A549 (cell line): ENCODE measurements around the gene HCRTR1. TPM values are rescaled to one million over a fixed set of nuclear protein-coding genes. Genes with fewer than 3 reads are reported as not detected.

Source experiments
- ATAC-seq, 2 experiments: fragments of 200-7000 bp in 1 of 2; fragments of >200 bp in 1 of 2; cut with Nextera tagmentation in 1 of 2; cut with Tn5 transposase in 1 of 2; 3 replicates each; pipeline versions ENCODE4 v1.8.0 to v1.9.1; 2018 to 2020; ENCODE audit warnings: mild to moderate bottlenecking in 1 of 2, moderate library complexity in 1 of 2
- CTCF ChIA-PET: fragments of 300-600 bp; sonication (Branson Sonifier 250); formaldehyde crosslinking; extraction: SDS; loops from one replicate; lab custom pipeline; 2021; ENCODE audit warnings: antibody characterized with exemption, inconsistent platforms; lab: Yijun Ruan, JAX
- POLR2A ChIA-PET: fragments of 350-600 bp; formaldehyde crosslinking; extraction: SDS; loops from one replicate; lab custom pipeline; 2021; ENCODE audit warnings: antibody characterized with exemption, inconsistent platforms; lab: Yijun Ruan, JAX
- DNase-seq, 2 experiments: peaks; one replicate each; pipeline versions ENCODE4 v3.0.0 to v3.0.0-alpha.2; 2011 to 2016; ENCODE audit warnings: low read depth in 1 of 2, low spot score in 1 of 2
- FAIRE-seq: peaks from 2 replicates; lab custom pipeline; 2011; peaks lifted over from hg19 to GRCh38; lab: Jason Lieb, UNC
- H3K27ac ChIP-seq, 2 experiments: fragments of >200 bp; sonication (Bioruptor Twin); formaldehyde crosslinking; 3 replicates each; pipeline ENCODE4 v1.5.1; 2016 to 2017
- H3K4me1 ChIP-seq: fragments of >200 bp; sonication (Bioruptor Twin); formaldehyde crosslinking; 3 replicates; pipeline ENCODE4 v1.6.1; 2016
- H3K4me2 ChIP-seq: fragments of >200 bp; sonication (Bioruptor Twin); formaldehyde crosslinking; 3 replicates; pipeline ENCODE4 v1.6.1; 2016
- H3K4me3 ChIP-seq: fragments of >200 bp; sonication (Bioruptor Twin); formaldehyde crosslinking; 3 replicates; pipeline ENCODE4 v1.5.1; 2016
- H3K9me3 ChIP-seq: fragments of >200 bp; sonication (Bioruptor Twin); formaldehyde crosslinking; 3 replicates; pipeline ENCODE4 v1.6.1; 2016
- BHLHE40 ChIP-seq: IDR thresholded peaks from 2 replicates; pipeline ENCODE4 v1.6.1; 2012; ENCODE audit warnings: low read depth, low read length, inconsistent platforms
- CBX2 ChIP-seq: fragments of 200-600 bp; sonication (generic); IDR thresholded peaks from 2 replicates; pipeline ENCODE4 v1.6.1; 2016; ENCODE audit warnings: low read depth, mild to moderate bottlenecking, borderline replicate concordance
- CBX8 ChIP-seq: fragments of 200-600 bp; sonication (generic); IDR thresholded peaks from 2 replicates; pipeline ENCODE4 v1.6.1; 2016
- CEBPB ChIP-seq, 2 experiments: fragments of >200 bp in 1 of 2; sonication (Bioruptor Twin) in 1 of 2; formaldehyde crosslinking in 1 of 2; IDR thresholded peaks; 2 replicates each; pipeline ENCODE4 v1.6.1; 2012 to 2016
- CHD2 ChIP-seq: fragments of 150-350 bp; IDR thresholded peaks from 2 replicates; pipeline ENCODE4 v1.6.1; 2014; ENCODE audit warnings: low read length; ENCODE audit not compliant: partially characterized antibody
- CHD4 ChIP-seq: fragments of 200-600 bp; sonication (generic); IDR thresholded peaks from 2 replicates; pipeline ENCODE4 v1.6.1; 2016; ENCODE audit warnings: antibody characterized with exemption, mild to moderate bottlenecking, borderline replicate concordance
- E2F6 ChIP-seq: IDR thresholded peaks from 2 replicates; pipeline ENCODE4 v1.6.1; 2012; ENCODE audit warnings: low read depth, borderline replicate concordance
- EHMT2 ChIP-seq: fragments of 200-600 bp; sonication (generic); IDR thresholded peaks from 2 replicates; pipeline ENCODE4 v1.6.1; 2016; ENCODE audit warnings: antibody characterized with exemption, low read depth, mild to moderate bottlenecking, moderate library complexity
- EP300 ChIP-seq, 2 experiments: fragments of >200 bp; sonication (Bioruptor Twin); formaldehyde crosslinking; IDR thresholded peaks; 2 replicates in 1 of 2; 3 replicates in 1 of 2; pipeline ENCODE4 v1.6.1; 2016 to 2017
- FOSB ChIP-seq: fragments of 250-450 bp; sonication (Bioruptor Pico); IDR thresholded peaks from 2 replicates; pipeline ENCODE4 v1.5.0; 2020; ENCODE audit warnings: mild to moderate bottlenecking, moderate library complexity
- GATA3 ChIP-seq: IDR thresholded peaks from 2 replicates; pipeline ENCODE4 v1.6.1; 2012; ENCODE audit warnings: borderline replicate concordance
- HOXA7 ChIP-seq: fragments of 250-450 bp; sonication (Bioruptor Pico); IDR thresholded peaks from 2 replicates; pipeline ENCODE4 v1.5.0; 2020; ENCODE audit warnings: mild to moderate bottlenecking, moderate library complexity
- HOXB13 ChIP-seq: fragments of 250-450 bp; sonication (Bioruptor Pico); IDR thresholded peaks from 2 replicates; pipeline ENCODE4 v1.5.0; 2020; ENCODE audit warnings: low read depth, mild to moderate bottlenecking, moderate library complexity
- JUNB ChIP-seq: fragments of >200 bp; sonication (Bioruptor Twin); formaldehyde crosslinking; IDR thresholded peaks from 2 replicates; pipeline ENCODE4 v1.6.1; 2016
- KDM1A ChIP-seq: fragments of 200-600 bp; sonication (generic); IDR thresholded peaks from 2 replicates; pipeline ENCODE4 v1.6.1; 2016; ENCODE audit warnings: low read depth, mild to moderate bottlenecking
- KDM5A ChIP-seq: fragments of 200-600 bp; sonication (generic); IDR thresholded peaks from 2 replicates; pipeline ENCODE4 v1.6.1; 2016; ENCODE audit warnings: antibody characterized with exemption, mild to moderate bottlenecking
- MAFK ChIP-seq: fragments of 450-650 bp; IDR thresholded peaks from 2 replicates; pipeline ENCODE4 v1.6.1; 2014; ENCODE audit not compliant: partially characterized antibody
- MAX ChIP-seq: IDR thresholded peaks from 2 replicates; pipeline ENCODE4 v1.6.1; 2012
- MAZ ChIP-seq: fragments of 150-350 bp; IDR thresholded peaks from 2 replicates; pipeline ENCODE4 v1.6.1; 2014; ENCODE audit warnings: antibody characterized with exemption, low read depth, low read length, borderline replicate concordance
- MYC ChIP-seq: IDR thresholded peaks from 2 replicates; pipeline ENCODE4 v1.6.1; 2012; ENCODE audit warnings: mild to moderate bottlenecking, inconsistent platforms, low read length, improper control_type of control experiment, borderline replicate concordance
- NFE2L2 ChIP-seq: fragments of 150-350 bp; conservative IDR thresholded peaks from 2 replicates; pipeline ENCODE4 v1.6.1; 2014; ENCODE audit warnings: low read length
- NPAS2 ChIP-seq: fragments of 250-450 bp; sonication (Bioruptor Pico); IDR thresholded peaks from 2 replicates; pipeline ENCODE4 v1.8.0; 2022; ENCODE audit warnings: mild to moderate bottlenecking, moderate library complexity, borderline replicate concordance
- NR3C1 ChIP-seq: fragments of >200 bp; sonication (Bioruptor Twin); formaldehyde crosslinking; IDR thresholded peaks from 3 replicates; pipeline ENCODE4 v1.6.1; 2017
- PHF8 ChIP-seq: fragments of 200-600 bp; sonication (generic); IDR thresholded peaks from 2 replicates; pipeline ENCODE4 v1.6.1; 2016; ENCODE audit warnings: low read depth, mild to moderate bottlenecking, antibody characterized with exemption, moderate library complexity, borderline replicate concordance
- POLR2A ChIP-seq: IDR thresholded peaks from 2 replicates; pipeline ENCODE4 v1.6.1; 2012; ENCODE audit warnings: mild to moderate bottlenecking, low read length
- RAD21 ChIP-seq, 2 experiments: fragments of >200 bp in 1 of 2; sonication (Bioruptor Twin) in 1 of 2; formaldehyde crosslinking in 1 of 2; IDR thresholded peaks in 1 of 2; conservative IDR thresholded peaks in 1 of 2; 2 replicates in 1 of 2; 3 replicates in 1 of 2; pipeline ENCODE4 v1.6.1; 2012 to 2018; ENCODE audit warnings: inconsistent platforms in 1 of 2
- RARB ChIP-seq: fragments of 250-450 bp; sonication (Bioruptor Pico); IDR thresholded peaks from 2 replicates; pipeline ENCODE4 v1.8.0; 2021; ENCODE audit warnings: mild to moderate bottlenecking, moderate library complexity
- RCOR1 ChIP-seq: fragments of 150-350 bp; IDR thresholded peaks from 2 replicates; pipeline ENCODE4 v1.6.1; 2014; ENCODE audit warnings: antibody characterized with exemption, low read length, low read depth
- ZSCAN20 ChIP-seq: fragments of 250-450 bp; sonication (Bioruptor Pico); IDR thresholded peaks from 2 replicates; pipeline ENCODE4 v1.8.0; 2022; ENCODE audit warnings: mild to moderate bottlenecking, moderate library complexity
- WGBS: methylation state at CpG from one replicate; pipeline ENCODE4 v1.1.6; 2017; ENCODE audit errors: missing lambda C conversion rate; 5-methylcytosine and 5-hydroxymethylcytosine counted together
- polyA plus RNA-seq, 4 experiments: library from polyadenylated mRNA; depleted of rRNA in 3 of 4; stranded (reverse); fragments of >200 nt; fragmentation: RNase III in 1 of 4; extraction: RNeasy Plus Mini Kit Qiagen cat#74134 plus additional on column Dnase treatment in 1 of 4; gene quantifications; 2 replicates in 3 of 4; 3 replicates in 1 of 4; pipeline ENCODE4 v1.2.3, GENCODE V29; 2011 to 2017
- TF ChIP-seq, protein P1 (sequence below): IDR thresholded peaks from 2 replicates; pipeline ENCODE4 v1.6.1; 2012
- TF ChIP-seq, protein P2 (sequence below): fragments of 250-450 bp; sonication (Bioruptor Pico); IDR thresholded peaks from 2 replicates; pipeline ENCODE4 v1.5.0; 2020; ENCODE audit warnings: low read depth, mild to moderate bottlenecking, moderate library complexity

The HCRTR1 gene
- polyA plus RNA-seq, 2 of the 4 experiments (the other 2 are of a cell fraction): not detected

GRCh38 chr1:31637915-31638673, 20.6 kb downstream of the HCRTR1 start:
- no peak overlapping the region for H3K27ac ChIP-seq
- ATAC-seq (no peak), FAIRE-seq (no peak), DNase-seq (no peak)
- POLR2A ChIA-PET: no interaction called here
- no peak overlapping the region for H3K4me2 ChIP-seq
- CTCF ChIA-PET: interaction anchor here (0.6 to 1.4 kb wide), 5 partner anchors 10 to 77 kb away, joined by 3 to 6 read pairs (median 4); no protein-coding TSS in a partner anchor
- H3K4me3 ChIP-seq: no peak overlapping the region
- H3K9me3 ChIP-seq: no peaks in the 10 kb centered on the region
- WGBS: 77% methylated on average over 5 of the region's 5 CpGs
- TF ChIP-seq MAX (no peak), HOXB13 (CRISPR knock-in tag) (no peak), POLR2A (no peak), NR3C1 (no peak), NPAS2 (no peak), MAFK (no peak), RARB (CRISPR knock-in tag) (no peak), CHD4 (no peak), MAZ (no peak), KDM5A (no peak), BHLHE40 (no peak), JUNB (no peak), GATA3 (no peak), EP300 (IDR thresholded peaks at IDR 0.05) (no peak), PHF8 (no peak), NFE2L2 (no peak), CEBPB (IDR thresholded peaks at IDR 0.05) (no peak), EHMT2 (no peak), FOSB (CRISPR knock-in tag) (no peak)
- TF ChIP-seq, protein P1, sequence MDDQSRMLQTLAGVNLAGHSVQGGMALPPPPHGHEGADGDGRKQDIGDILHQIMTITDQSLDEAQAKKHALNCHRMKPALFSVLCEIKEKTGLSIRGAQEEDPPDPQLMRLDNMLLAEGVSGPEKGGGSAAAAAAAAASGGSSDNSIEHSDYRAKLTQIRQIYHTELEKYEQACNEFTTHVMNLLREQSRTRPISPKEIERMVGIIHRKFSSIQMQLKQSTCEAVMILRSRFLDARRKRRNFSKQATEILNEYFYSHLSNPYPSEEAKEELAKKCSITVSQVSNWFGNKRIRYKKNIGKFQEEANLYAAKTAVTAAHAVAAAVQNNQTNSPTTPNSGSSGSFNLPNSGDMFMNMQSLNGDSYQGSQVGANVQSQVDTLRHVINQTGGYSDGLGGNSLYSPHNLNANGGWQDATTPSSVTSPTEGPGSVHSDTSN: no peak
- H3K4me1 ChIP-seq: peaks cover 13% of the 10 kb centered on the region

DNA sequence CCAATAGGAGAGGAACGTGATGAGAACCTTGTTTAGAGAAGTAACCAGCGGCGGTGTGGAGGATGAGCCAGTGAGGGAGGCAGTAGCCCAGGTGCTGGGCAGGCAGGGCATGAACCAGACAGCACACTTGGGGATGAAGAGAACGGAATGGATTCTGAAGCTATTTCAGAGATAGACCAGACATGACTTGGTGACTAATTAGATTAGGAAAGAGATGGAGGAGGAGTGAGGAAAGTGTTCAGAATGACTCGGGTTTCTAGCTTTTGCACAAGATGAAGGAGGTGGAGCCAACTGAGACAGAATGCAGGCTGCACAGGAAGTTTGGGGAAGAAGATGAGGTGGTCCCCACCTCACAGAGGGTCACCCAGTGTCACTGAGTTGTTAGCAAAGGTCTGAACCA, 22.1 kb downstream of the HCRTR1 start:
- 60% methylated on average over 5 of the region's 5 CpGs for WGBS
- no peak for ATAC-seq
- ChIA-PET POLR2A (interaction anchor here (0.6 kb wide), 1 partner anchor 366 kb away, joined by 3 read pairs; no protein-coding TSS in a partner anchor), CTCF (interaction anchor here (0.6 kb wide), 1 partner anchor 21 kb away, joined by 3 read pairs; no protein-coding TSS in a partner anchor)
- TF ChIP-seq CHD2: no peak
- no peak for TF ChIP-seq KDM1A
- no peak for TF ChIP-seq CBX2
- no peak for TF ChIP-seq NFE2L2
- TF ChIP-seq, protein P2, sequence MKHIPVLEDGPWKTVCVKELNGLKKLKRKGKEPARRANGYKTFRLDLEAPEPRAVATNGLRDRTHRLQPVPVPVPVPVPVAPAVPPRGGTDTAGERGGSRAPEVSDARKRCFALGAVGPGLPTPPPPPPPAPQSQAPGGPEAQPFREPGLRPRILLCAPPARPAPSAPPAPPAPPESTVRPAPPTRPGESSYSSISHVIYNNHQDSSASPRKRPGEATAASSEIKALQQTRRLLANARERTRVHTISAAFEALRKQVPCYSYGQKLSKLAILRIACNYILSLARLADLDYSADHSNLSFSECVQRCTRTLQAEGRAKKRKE (CRISPR knock-in tag): no peak
- TF ChIP-seq HOXB13 (CRISPR knock-in tag): no peak
- no peak for TF ChIP-seq MAX
- no peak for TF ChIP-seq RAD21 (conservative IDR thresholded peaks at IDR 0.05 in 1 of 2, IDR thresholded peaks at IDR 0.05 in 1 of 2)
- TF ChIP-seq CBX8: no peak
- no peak for TF ChIP-seq EP300 (IDR thresholded peaks at IDR 0.05)
- TF ChIP-seq RCOR1: no peak
- no peak for TF ChIP-seq MAFK
- no peak for TF ChIP-seq E2F6
- no peak for TF ChIP-seq FOSB (CRISPR knock-in tag)
- TF ChIP-seq, protein P1: no peak
- no peak for TF ChIP-seq MYC
- no peak for TF ChIP-seq CEBPB (IDR thresholded peaks at IDR 0.05)
- no peak for TF ChIP-seq HOXA7 (CRISPR knock-in tag)
- no peak for TF ChIP-seq ZSCAN20 (CRISPR knock-in tag)
- FAIRE-seq: no peak
- no peaks in the 10 kb centered on the region for H3K9me3 ChIP-seq
- no peak overlapping the region for H3K4me2 ChIP-seq
- peaks cover 21% of the 10 kb centered on the region for H3K4me1 ChIP-seq
- peak overlapping the region in 1 of 2 experiments; percentile 35; a peak in 2 of 6 replicates for H3K27ac ChIP-seq
- H3K4me3 ChIP-seq: no peak overlapping the region
- no peak for DNase-seq
